GM19239 (cell line): ENCODE results near the gene ELMO3.

Experiments used
- DNase-seq: peaks from one replicate; pipeline ENCODE4 v3.0.0; 2011; ENCODE audit warnings: low spot score; ENCODE audit not compliant: insufficient read length
- FAIRE-seq: peaks from 2 replicates; lab custom pipeline; 2011; peaks lifted over from hg19 to GRCh38; lab: Jason Lieb, UNC

ELMO3 gene, protein sequence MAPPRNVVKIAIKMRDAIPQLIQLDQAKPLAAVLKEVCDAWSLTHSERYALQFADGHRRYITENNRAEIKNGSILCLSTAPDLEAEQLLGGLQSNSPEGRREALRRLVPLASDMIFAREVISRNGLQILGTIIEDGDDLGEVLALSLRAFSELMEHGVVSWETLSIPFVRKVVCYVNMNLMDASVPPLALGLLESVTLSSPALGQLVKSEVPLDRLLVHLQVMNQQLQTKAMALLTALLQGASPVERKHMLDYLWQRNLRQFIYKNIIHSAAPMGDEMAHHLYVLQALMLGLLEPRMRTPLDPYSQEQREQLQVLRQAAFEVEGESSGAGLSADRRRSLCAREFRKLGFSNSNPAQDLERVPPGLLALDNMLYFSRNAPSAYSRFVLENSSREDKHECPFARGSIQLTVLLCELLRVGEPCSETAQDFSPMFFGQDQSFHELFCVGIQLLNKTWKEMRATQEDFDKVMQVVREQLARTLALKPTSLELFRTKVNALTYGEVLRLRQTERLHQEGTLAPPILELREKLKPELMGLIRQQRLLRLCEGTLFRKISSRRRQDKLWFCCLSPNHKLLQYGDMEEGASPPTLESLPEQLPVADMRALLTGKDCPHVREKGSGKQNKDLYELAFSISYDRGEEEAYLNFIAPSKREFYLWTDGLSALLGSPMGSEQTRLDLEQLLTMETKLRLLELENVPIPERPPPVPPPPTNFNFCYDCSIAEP

GRCh38 chr16:67199011-67199807 is at the start of gene ELMO3:
Gene ELMO3, plus strand, starts transcription at chr16:67199131. Its CDS starts 196 bp downstream, at chr16:67199327.
- DNase-seq (no peak), FAIRE-seq (no peak)

- no peak for DNase-seq
- no peak for FAIRE-seq
These were observed 49.5 kb upstream of the ELMO3 start for GRCh38 chr16:67149276-67150046.

DNA sequence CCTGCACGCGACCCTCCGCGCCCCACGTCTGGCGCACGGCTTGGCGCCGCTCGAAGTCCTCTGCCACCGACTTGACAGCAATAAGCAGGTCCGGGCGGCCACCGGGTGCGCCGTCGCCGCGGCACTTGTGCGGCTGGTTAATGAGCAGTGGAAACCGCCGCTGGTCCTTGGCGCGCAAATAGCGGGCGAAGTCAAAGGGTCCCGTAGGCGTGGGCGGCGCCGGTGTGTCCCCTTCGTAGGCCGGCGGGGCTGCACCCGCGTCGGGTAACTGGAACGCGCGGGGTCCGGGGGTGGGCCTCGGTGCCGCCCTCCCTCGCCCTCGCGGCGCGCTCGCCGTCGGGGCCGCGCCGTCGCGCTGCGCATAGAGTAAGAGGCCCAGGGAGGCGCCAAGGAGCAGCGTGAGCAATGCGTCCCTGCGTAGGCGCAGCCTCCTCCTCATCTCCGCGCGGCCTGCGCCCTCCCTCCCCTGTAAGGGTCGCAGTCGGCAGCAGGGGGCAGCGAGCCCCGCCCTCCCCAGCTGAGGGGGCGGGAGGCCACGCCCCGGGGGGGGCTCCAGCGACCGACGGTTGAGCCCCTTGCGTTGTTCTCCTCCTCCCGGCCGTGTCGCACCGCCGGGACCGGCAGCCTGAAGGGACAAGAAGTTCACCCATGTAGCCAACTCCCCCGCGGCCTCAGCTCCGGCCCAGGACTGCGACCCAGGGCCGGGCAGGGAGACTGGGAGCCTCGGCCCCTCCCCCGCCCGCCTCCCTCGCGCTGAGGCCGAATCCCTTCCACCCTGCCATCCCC is 48.7 kb upstream of the ELMO3 start:
- FAIRE-seq (no peak), DNase-seq (peak; percentile 72)

- peak; percentile 78 for DNase-seq
- FAIRE-seq = no peak
These were observed 48.0 kb upstream of the ELMO3 start, which contains the start of gene B3GNT9 for GRCh38 chr16:67150833-67151396. Gene B3GNT9, minus strand, starts transcription at chr16:67150998. Its CDS starts 513 bp downstream, at chr16:67150485.

DNA sequence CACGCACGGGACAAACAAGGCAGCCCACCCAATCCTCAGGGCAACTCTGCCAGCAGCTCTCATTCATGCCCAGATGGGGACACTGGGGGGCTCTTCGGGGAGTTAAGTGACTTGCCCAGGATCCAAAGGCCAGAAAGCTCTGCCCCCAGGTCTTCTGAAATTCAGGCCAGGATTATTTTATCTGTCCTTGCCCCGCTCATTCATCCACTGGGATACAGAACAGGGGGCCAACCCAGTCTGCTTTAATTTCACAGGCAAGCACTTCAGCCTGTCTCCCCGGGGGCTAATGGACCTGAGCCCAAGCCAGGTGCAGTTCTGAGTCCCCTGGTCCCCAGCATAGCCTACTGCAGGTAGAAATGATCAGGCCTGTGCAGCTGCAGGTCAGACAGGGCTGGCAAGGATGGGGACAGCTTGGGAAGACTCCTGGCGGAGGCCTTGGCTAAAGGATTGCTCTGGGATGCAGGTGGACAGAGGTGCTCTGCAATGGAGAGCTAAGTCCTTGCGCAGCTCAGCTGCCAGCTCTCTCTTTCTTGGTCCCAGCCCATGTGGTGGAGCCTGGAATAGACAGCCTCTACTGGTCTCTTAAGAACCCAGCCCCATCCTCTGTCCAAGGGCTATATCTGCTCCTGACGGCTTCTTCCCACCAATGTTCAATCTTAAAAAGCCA is 47.4 kb upstream of the ELMO3 start:
- FAIRE-seq (no peak), DNase-seq (no peak)

DNA sequence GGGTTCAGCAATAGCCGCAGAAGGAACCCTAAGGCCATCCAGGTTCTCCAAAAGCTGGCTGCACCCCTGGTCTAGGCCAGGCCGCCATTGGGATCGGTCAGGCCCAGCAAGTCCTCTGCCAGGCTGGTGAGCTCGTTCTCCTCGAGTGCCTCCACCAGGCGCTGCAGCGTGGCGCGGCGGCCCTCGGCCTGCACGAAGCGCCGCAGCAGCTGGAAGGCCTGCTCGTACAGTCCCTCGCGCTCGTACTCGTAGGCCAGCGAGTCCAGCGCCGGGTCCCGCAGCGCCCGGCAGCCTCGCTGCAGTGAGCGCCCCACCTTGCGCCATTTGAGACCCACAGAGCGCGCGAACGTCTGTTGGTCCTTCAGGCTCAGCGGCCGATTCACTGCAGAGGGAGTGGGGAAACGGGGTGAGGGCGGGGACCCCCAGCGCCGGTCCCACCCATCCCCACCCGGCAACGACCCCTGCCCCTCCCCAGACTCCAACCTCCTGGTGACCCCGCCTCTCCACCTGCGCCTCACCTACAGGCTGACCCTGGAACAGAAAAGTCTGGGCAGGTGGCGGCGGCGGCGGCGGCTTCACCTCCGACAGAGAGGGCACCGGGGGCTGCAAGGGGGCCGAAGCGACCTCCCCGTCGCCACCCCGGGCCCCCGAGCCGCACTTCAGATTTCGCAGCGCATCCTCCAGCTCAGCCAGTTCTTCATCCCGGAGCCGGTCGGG is 44.2 kb upstream of the ELMO3 start:
- FAIRE-seq (no peak), DNase-seq (no peak)

- DNase-seq = peak; percentile 89
- peak; percentile 21 for FAIRE-seq
These were observed 43.4 kb upstream of the ELMO3 start for GRCh38 chr16:67155295-67156142.

GRCh38 chr16:67156143-67156844 is 42.6 kb upstream of the ELMO3 start:
- no peak for DNase-seq
- no peak for FAIRE-seq

DNA sequence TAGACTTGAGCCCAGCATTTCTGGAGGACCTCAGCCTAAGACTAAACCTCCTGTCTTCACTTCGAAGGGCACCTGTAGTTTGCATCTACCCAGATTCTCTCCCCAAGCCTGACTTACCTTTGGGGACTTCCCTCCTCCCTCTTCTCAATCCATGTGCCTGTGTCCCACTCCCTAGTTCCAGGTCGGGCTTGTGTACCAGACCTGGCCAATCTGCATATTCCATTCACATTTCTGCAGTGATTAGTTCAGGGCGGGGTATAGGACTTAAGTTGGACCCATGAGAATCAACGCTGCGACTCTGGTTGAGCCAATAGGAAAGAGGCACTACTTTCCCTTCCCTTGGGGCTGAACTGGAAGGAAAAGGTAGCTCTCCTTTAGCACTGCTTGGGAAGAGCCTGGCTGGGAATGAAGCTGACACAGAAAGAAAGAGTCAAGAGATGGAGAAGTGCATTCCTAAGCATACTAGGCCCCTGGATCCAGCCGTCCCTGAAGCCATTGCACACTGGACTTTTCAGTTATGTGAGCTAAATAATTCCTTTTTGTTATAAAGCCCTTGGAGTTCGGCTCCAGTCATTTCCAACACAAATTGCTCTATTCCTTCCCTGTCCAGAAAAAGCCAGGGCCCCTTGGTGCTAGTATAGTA is 41.7 kb upstream of the ELMO3 start:
- DNase-seq (no peak), FAIRE-seq (no peak)

GRCh38 chr16:67157892-67158635 is 40.9 kb upstream of the ELMO3 start:
- DNase-seq (no peak), FAIRE-seq (peak; percentile 8)

GRCh38 chr16:67158637-67159600 is 40.0 kb upstream of the ELMO3 start:
- peak; percentile 63 for DNase-seq
- peak; percentile 88 for FAIRE-seq

- FAIRE-seq = no peak
- DNase-seq = no peak
These were observed 37.3 kb upstream of the ELMO3 start for GRCh38 chr16:67161595-67162058.

- FAIRE-seq (no peak), DNase-seq (no peak)
These were observed 36.3 kb upstream of the ELMO3 start for GRCh38 chr16:67162506-67163163.
